ENCODE results near the gene ZNF609.

DNA sequence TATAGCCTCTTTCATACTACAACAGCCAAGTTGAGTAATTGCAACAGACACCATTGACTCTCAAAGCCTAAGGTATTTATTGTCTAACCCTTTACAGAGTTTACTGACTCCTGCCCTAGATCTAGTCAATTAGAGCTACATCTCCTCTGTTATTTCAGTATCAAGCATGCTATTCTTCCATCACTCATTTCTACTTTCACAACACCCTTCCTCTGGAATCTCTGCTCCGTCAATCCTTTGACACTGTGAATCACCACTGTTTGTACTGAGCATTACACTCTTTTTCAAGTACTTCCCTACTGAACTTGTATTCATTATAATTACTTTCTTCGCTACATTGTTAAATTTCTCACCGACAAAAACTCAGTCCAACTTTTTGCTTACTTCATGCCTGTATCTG lies 121.8 kb downstream of the ZNF609 start:
- no peak for TF ChIP-seq EZH2 (IDR thresholded peaks at IDR 0.05; ENCODE audit: insufficient read depth, poor library complexity, severe bottlenecking)
- TF ChIP-seq EZH2phosphoT487 (IDR thresholded peaks at IDR 0.05; ENCODE audit: insufficient read depth, low read depth), result no peak
